ENCODE data around the gene TUBA8. TPM values are rescaled to one million over a fixed set of nuclear protein-coding genes. Genes with fewer than 3 reads are reported as not detected.

The TUBA8 gene
- total and polyA plus RNA-seq, 2 donors (not counting 1 experiment from before 2014, with no cell fraction given) = 0.60 to 0.83 TPM

DNA sequence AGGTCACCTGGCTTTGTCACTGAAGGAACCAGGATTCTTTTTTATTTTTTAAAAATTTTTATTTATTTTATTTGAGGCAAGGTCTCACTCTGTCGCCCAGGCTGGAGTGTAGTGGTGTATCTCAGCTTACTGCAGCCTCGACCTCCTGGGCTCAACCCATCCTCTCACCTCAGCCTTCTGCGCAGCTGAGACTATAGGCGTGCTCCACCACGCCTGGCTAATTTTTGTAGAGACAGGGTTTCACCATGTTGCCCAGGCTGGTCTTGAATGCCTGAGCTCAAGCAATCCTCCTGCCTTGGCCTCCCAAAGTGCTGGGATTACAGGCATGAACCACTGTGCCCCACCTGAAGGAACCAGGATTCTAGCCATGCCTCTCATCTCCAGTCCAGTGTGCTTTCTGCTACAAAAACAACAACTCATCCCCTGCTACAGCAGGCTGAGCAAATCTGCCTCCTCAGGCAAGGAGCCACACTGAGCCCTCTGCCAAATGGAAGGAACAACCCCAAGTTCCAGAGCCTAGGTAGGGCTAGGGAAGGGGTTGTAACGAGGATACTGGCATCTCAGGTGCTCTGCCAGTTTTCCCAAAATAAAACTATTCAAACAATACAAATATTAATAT lies 35.4 kb upstream of the TUBA8 start:
- Histone ChIP-seq H3K4me1 (ENCODE audit: control insufficient read depth, extremely low read depth, insufficient read depth, low read length) (peaks cover 11% of the 10 kb centered on the region), H3K9me3 (ENCODE audit: control insufficient read depth, insufficient read depth, low read depth, low read length) (no peaks in the 10 kb centered on the region), H3K79me2 (ENCODE audit: control insufficient read depth, insufficient read depth, low read length) (peaks cover 14% of the 10 kb centered on the region), H3K9ac (ENCODE audit: insufficient read depth, low read length) (no peak overlapping the region), H3K36me3 (ENCODE audit: control insufficient read depth, insufficient read depth, low read length) (peaks cover 2% of the 10 kb centered on the region), H3K4me3 (replicated peaks in 1 of 4; ENCODE audit: control extremely low read depth in 1 of 4, insufficient read depth in 1 of 4, low read depth in 3 of 4, low read length in 4 of 4) (no peak overlapping the region), H3K27me3 (ENCODE audit: control insufficient read depth, insufficient read depth, low read length) (no peaks in the 10 kb centered on the region), H3K4me2 (ENCODE audit: extremely low read depth, insufficient read depth, low read length) (no peak overlapping the region), H3K27ac (ENCODE audit: insufficient read depth, low read length) (no peak overlapping the region), H2AFZ (ENCODE audit: low read length) (no peak overlapping the region), H4K20me1 (ENCODE audit: control insufficient read depth, extremely low read depth, insufficient read depth, low read length) (no peaks in the 10 kb centered on the region)
- DNase-seq (ENCODE audit: low read depth in 2 of 2) = no peak
- TF ChIP-seq EZH2 (IDR thresholded peaks at IDR 0.05; ENCODE audit: low read length, missing control alignments) (no peak), CTCF (conservative IDR thresholded peaks at IDR 0.05 in 1 of 2, IDR thresholded peaks at IDR 0.05 in 1 of 2; ENCODE audit: low read depth in 1 of 2, low read length in 2 of 2) (no peak)

DNA sequence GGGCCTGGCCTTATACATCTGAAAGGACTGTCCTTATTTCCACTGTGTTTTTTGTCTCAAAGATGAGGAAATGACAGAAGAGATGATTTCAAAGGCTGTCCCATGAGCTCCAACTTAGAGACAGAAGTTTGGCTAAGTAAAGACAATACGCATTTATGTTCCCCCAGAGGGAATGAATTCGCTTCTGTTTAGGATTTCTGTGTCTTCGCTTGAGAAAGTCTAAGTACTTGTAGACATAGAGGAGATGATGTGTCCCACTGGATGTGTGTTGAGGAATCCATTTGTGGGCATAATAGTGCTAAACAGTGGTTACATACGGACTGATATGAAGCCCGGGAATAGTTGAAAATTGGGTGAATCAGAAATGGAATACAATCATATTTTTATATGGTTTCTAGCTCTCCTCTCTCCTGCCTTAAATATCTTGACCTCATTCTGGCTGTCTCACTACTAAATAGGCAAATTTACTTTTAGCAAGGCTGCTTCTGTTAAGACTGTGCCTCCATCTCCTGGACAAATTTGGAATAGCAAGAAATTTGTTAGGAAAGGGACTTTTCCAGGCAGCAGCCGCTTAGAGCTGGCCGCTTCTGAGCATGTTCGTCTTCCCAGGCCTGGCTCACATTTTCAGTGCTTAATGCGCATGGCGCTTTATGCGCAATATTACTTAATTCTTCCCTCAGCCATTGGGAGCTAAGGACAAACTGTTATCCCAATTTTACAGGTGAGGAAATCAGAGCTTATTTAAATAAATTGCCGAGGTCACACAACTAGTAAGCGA lies 34.7 kb upstream of the TUBA8 start:
- Histone ChIP-seq H3K79me2 (ENCODE audit: control insufficient read depth, insufficient read depth, low read length) (peaks cover 14% of the 10 kb centered on the region), H3K36me3 (ENCODE audit: control insufficient read depth, insufficient read depth, low read length) (peaks cover 4% of the 10 kb centered on the region), H3K4me2 (ENCODE audit: extremely low read depth, insufficient read depth, low read length) (peak overlapping the region; percentile 46), H3K4me3 (replicated peaks in 1 of 4; ENCODE audit: control extremely low read depth in 1 of 4, insufficient read depth in 1 of 4, low read depth in 3 of 4, low read length in 4 of 4) (peak overlapping the region in 1 of 4 experiments; percentile 32), H3K9ac (ENCODE audit: insufficient read depth, low read length) (no peak overlapping the region), H3K9me3 (ENCODE audit: control insufficient read depth, insufficient read depth, low read depth, low read length) (no peaks in the 10 kb centered on the region), H2AFZ (ENCODE audit: low read length) (peak overlapping the region; percentile 7), H3K27me3 (ENCODE audit: control insufficient read depth, insufficient read depth, low read length) (no peaks in the 10 kb centered on the region), H4K20me1 (ENCODE audit: control insufficient read depth, extremely low read depth, insufficient read depth, low read length) (no peaks in the 10 kb centered on the region), H3K27ac (ENCODE audit: insufficient read depth, low read length) (no peak overlapping the region), H3K4me1 (ENCODE audit: control insufficient read depth, extremely low read depth, insufficient read depth, low read length) (peaks cover 11% of the 10 kb centered on the region)
- peak; percentile 77 to 94 for DNase-seq (ENCODE audit: low read depth in 2 of 2)
- TF ChIP-seq CTCF (conservative IDR thresholded peaks at IDR 0.05 in 1 of 2, IDR thresholded peaks at IDR 0.05 in 1 of 2; ENCODE audit: low read depth in 1 of 2, low read length in 2 of 2) (peak; percentile 80 to 86), EZH2 (IDR thresholded peaks at IDR 0.05; ENCODE audit: low read length, missing control alignments) (no peak)

DNA sequence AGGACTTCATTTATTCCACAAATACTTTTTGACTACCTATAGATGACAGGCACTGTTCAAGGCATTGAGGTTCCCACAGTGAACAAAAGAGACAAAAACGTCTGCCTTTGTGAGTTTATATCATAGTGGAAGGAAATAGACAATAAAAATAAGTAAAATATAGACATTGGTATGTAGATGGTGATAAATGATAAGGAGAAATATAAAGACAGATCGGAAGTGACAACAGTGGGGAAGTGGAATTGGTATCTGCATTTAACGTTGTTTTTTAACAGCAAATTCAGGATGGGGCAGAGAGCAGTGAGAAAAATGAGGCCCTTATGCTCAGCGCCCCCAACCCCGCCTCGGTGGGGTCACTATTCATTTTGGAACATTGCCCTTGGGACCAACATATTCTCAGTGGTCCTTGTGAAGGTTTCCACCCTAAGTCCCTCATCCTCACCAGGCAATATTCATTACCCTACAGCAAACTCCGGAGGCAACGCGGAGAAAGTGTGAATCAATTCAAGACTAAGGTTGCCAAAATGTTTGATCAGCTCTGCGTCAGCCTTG lies 33.4 kb upstream of the TUBA8 start:
- TF ChIP-seq CTCF (conservative IDR thresholded peaks at IDR 0.05 in 1 of 2, IDR thresholded peaks at IDR 0.05 in 1 of 2; ENCODE audit: low read depth in 1 of 2, low read length in 2 of 2) = no peak
- TF ChIP-seq EZH2 (IDR thresholded peaks at IDR 0.05; ENCODE audit: low read length, missing control alignments) = no peak
- peaks cover 17% of the 10 kb centered on the region for H3K79me2 ChIP-seq (ENCODE audit: control insufficient read depth, insufficient read depth, low read length)
- H3K9ac ChIP-seq (ENCODE audit: insufficient read depth, low read length) = peak overlapping the region; percentile 50
- H3K4me2 ChIP-seq (ENCODE audit: extremely low read depth, insufficient read depth, low read length) = peak overlapping the region; percentile 99
- peaks cover 4% of the 10 kb centered on the region for H3K36me3 ChIP-seq (ENCODE audit: control insufficient read depth, insufficient read depth, low read length)
- peak overlapping the region; percentile 99 for H2AFZ ChIP-seq (ENCODE audit: low read length)
- H3K27ac ChIP-seq (ENCODE audit: insufficient read depth, low read length) = peak overlapping the region; percentile 78
- H3K27me3 ChIP-seq (ENCODE audit: control insufficient read depth, insufficient read depth, low read length) = no peaks in the 10 kb centered on the region
- peak overlapping the region; percentile 49 to 100 (median 86) for H3K4me3 ChIP-seq (replicated peaks in 1 of 4; ENCODE audit: control extremely low read depth in 1 of 4, insufficient read depth in 1 of 4, low read depth in 3 of 4, low read length in 4 of 4)
- H4K20me1 ChIP-seq (ENCODE audit: control insufficient read depth, extremely low read depth, insufficient read depth, low read length) = no peaks in the 10 kb centered on the region
- H3K9me3 ChIP-seq (ENCODE audit: control insufficient read depth, insufficient read depth, low read depth, low read length) = no peaks in the 10 kb centered on the region
- peaks cover 11% of the 10 kb centered on the region for H3K4me1 ChIP-seq (ENCODE audit: control insufficient read depth, extremely low read depth, insufficient read depth, low read length)
- DNase-seq (ENCODE audit: low read depth in 2 of 2) = no peak

All from fibroblast of lung (primary cell).